ENCODE measurements around the gene TAF4.

- TF ChIP-seq CTCF (IDR thresholded peaks at IDR 0.05 in 4 of 5, conservative IDR thresholded peaks at IDR 0.05 in 1 of 5), result no peak
- no peak for TF ChIP-seq POLR2A (IDR thresholded peaks at IDR 0.05)
Observed at GRCh38 chr20:62032609-62033368, 32.9 kb downstream of the TAF4 start.

All from gastrocnemius medialis (tissue), 4 donors.